Fibroblast of lung (primary cell): Measurements from ENCODE around the gene PLA2G1B.

Source experiments
- EZH2 ChIP-seq: IDR thresholded peaks from 2 replicates; pipeline ENCODE4 v1.5.1; 2012; ENCODE audit warnings: low read length, control low read depth, mild to moderate bottlenecking; ENCODE audit errors: missing control alignments
- TF ChIP-seq, protein P1 (sequence below), 2 donors: IDR thresholded peaks in 1 of 2; conservative IDR thresholded peaks in 1 of 2; 1 replicate in 1 of 2; 2 replicates in 1 of 2; pipeline ENCODE4 v1.5.1; 2011 to 2012; ENCODE audit warnings: low read length in 2 of 2, control low read depth in 1 of 2, inconsistent platforms in 1 of 2, low read depth in 1 of 2, mild to moderate bottlenecking in 1 of 2

- TF ChIP-seq, protein P1, sequence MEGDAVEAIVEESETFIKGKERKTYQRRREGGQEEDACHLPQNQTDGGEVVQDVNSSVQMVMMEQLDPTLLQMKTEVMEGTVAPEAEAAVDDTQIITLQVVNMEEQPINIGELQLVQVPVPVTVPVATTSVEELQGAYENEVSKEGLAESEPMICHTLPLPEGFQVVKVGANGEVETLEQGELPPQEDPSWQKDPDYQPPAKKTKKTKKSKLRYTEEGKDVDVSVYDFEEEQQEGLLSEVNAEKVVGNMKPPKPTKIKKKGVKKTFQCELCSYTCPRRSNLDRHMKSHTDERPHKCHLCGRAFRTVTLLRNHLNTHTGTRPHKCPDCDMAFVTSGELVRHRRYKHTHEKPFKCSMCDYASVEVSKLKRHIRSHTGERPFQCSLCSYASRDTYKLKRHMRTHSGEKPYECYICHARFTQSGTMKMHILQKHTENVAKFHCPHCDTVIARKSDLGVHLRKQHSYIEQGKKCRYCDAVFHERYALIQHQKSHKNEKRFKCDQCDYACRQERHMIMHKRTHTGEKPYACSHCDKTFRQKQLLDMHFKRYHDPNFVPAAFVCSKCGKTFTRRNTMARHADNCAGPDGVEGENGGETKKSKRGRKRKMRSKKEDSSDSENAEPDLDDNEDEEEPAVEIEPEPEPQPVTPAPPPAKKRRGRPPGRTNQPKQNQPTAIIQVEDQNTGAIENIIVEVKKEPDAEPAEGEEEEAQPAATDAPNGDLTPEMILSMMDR (conservative IDR thresholded peaks at IDR 0.05 in 1 of 2, IDR thresholded peaks at IDR 0.05 in 1 of 2; ENCODE audit: low read depth in 1 of 2, low read length in 2 of 2): no peak
- no peak for TF ChIP-seq EZH2
Observed at GRCh38 chr12:120362516-120363273, 35.1 kb upstream of the PLA2G1B start.
